SK-N-SH treated with all-trans-retinoic acid at 6 μM for 48 hours (cell line): ENCODE results near the gene ICA1.

Experiments
- ATAC-seq: fragments of 200-7000 bp; cut with Tn5 transposase; 3 replicates; pipeline ENCODE4 v1.9.1; 2020; ENCODE audit warnings: mild to moderate bottlenecking, moderate library complexity
- ARNTL ChIP-seq: fragments of 450-650 bp; formaldehyde crosslinking; IDR thresholded peaks from 2 replicates; pipeline ENCODE4 v1.5.0; 2020; ENCODE audit warnings: low read depth, mild to moderate bottlenecking, moderate library complexity, borderline replicate concordance
- BACH2 ChIP-seq: fragments of 250-450 bp; sonication (Bioruptor Pico); IDR thresholded peaks from 2 replicates; pipeline ENCODE4 v1.9.0; 2021; ENCODE audit warnings: mild to moderate bottlenecking, borderline replicate concordance
- CREB5 ChIP-seq: fragments of 250-450 bp; sonication (Bioruptor Pico); IDR thresholded peaks from 2 replicates; pipeline ENCODE4 v1.5.1; 2020; ENCODE audit warnings: low read depth, mild to moderate bottlenecking, moderate library complexity
- CSDC2 ChIP-seq: fragments of 250-450 bp; sonication (Bioruptor Pico); IDR thresholded peaks from 2 replicates; pipeline ENCODE4 v1.5.0; 2020; ENCODE audit warnings: mild to moderate bottlenecking, moderate library complexity
- ESRRG ChIP-seq: fragments of 250-450 bp; sonication (Bioruptor Pico); IDR thresholded peaks from 2 replicates; pipeline ENCODE4 v1.6.1; 2021; ENCODE audit warnings: mild to moderate bottlenecking
- GLIS3 ChIP-seq: fragments of 250-450 bp; sonication (Bioruptor Pico); IDR thresholded peaks from 2 replicates; pipeline ENCODE4 v1.5.0; 2020; ENCODE audit warnings: mild to moderate bottlenecking, moderate library complexity
- ISL1 ChIP-seq: fragments of 250-450 bp; sonication (Bioruptor Pico); IDR thresholded peaks from 2 replicates; pipeline ENCODE4 v2.1.2; 2022; ENCODE audit warnings: mild to moderate bottlenecking, moderate library complexity
- OSR1 ChIP-seq: fragments of 250-450 bp; sonication (Bioruptor Pico); IDR thresholded peaks from 2 replicates; pipeline ENCODE4 v1.8.0; 2022; ENCODE audit warnings: moderate library complexity, mild to moderate bottlenecking, inconsistent platforms
- PATZ1 ChIP-seq: fragments of 250-450 bp; sonication (Bioruptor Pico); IDR thresholded peaks from 2 replicates; pipeline ENCODE4 v1.8.0; 2020; ENCODE audit warnings: mild to moderate bottlenecking, moderate library complexity, borderline replicate concordance
- POU6F1 ChIP-seq: fragments of 250-450 bp; sonication (Bioruptor Pico); IDR thresholded peaks from 2 replicates; pipeline ENCODE4 v1.8.0; 2021; ENCODE audit warnings: low read depth, mild to moderate bottlenecking, moderate library complexity, borderline replicate concordance
- PPARA ChIP-seq: fragments of 250-450 bp; sonication (Bioruptor Pico); IDR thresholded peaks from 2 replicates; pipeline ENCODE4 v1.5.0; 2020; ENCODE audit warnings: mild to moderate bottlenecking, borderline replicate concordance
- RARB ChIP-seq: fragments of 250-450 bp; sonication (Bioruptor Pico); IDR thresholded peaks from 2 replicates; pipeline ENCODE4 v1.8.0; 2021; ENCODE audit warnings: mild to moderate bottlenecking, moderate library complexity
- SNAI2 ChIP-seq: fragments of 250-450 bp; sonication (Bioruptor Pico); IDR thresholded peaks from 2 replicates; pipeline ENCODE4 v1.5.0; 2020; ENCODE audit warnings: mild to moderate bottlenecking, moderate library complexity
- TCF4 ChIP-seq: fragments of 250-450 bp; sonication (Bioruptor Pico); IDR thresholded peaks from 2 replicates; pipeline ENCODE4 v1.8.0; 2021; ENCODE audit warnings: mild to moderate bottlenecking, moderate library complexity, borderline replicate concordance
- TSHZ2 ChIP-seq: fragments of 250-450 bp; sonication (Bioruptor Pico); IDR thresholded peaks from 2 replicates; pipeline ENCODE4 v1.5.0; 2020; ENCODE audit warnings: mild to moderate bottlenecking, moderate library complexity
- ZC3H10 ChIP-seq: fragments of 250-450 bp; sonication (Bioruptor Pico); IDR thresholded peaks from 2 replicates; pipeline ENCODE4 v1.5.1; 2021; ENCODE audit warnings: mild to moderate bottlenecking, moderate library complexity
- ZFP3 ChIP-seq: fragments of 250-450 bp; sonication (Bioruptor Pico); IDR thresholded peaks from 2 replicates; pipeline ENCODE4 v1.5.0; 2020; ENCODE audit warnings: mild to moderate bottlenecking, moderate library complexity
- ZNF8 ChIP-seq: fragments of 450-650 bp; formaldehyde crosslinking; IDR thresholded peaks from 2 replicates; pipeline ENCODE4 v1.5.0; 2020; ENCODE audit warnings: mild to moderate bottlenecking, moderate library complexity

ICA1 gene

GRCh38 chr7:8168336-8168735 is 93.6 kb downstream of the ICA1 start:
- no peak for ATAC-seq
- TF ChIP-seq ESRRG (CRISPR knock-in tag), result no peak
- no peak for TF ChIP-seq ZNF8 (CRISPR knock-in tag)
- no peak for TF ChIP-seq SNAI2
- TF ChIP-seq CREB5 (CRISPR knock-in tag), result no peak
- no peak for TF ChIP-seq PPARA (CRISPR knock-in tag)
- TF ChIP-seq ZFP3, result no peak
- no peak for TF ChIP-seq GLIS3 (CRISPR knock-in tag)
- no peak for TF ChIP-seq TCF4
- no peak for TF ChIP-seq RARB (CRISPR knock-in tag)
- no peak for TF ChIP-seq PATZ1 (CRISPR knock-in tag)
- TF ChIP-seq TSHZ2 (CRISPR knock-in tag), result no peak
- no peak for TF ChIP-seq ARNTL (CRISPR knock-in tag)

- no peak for TF ChIP-seq CSDC2 (CRISPR knock-in tag)
- TF ChIP-seq ZC3H10 (CRISPR knock-in tag), result no peak
- TF ChIP-seq POU6F1 (CRISPR knock-in tag), result no peak
- no peak for TF ChIP-seq BACH2
- no peak for TF ChIP-seq PATZ1 (CRISPR knock-in tag)
- TF ChIP-seq OSR1 (CRISPR knock-in tag), result no peak
- no peak for TF ChIP-seq TSHZ2 (CRISPR knock-in tag)
- no peak for TF ChIP-seq CREB5 (CRISPR knock-in tag)
- no peak for TF ChIP-seq ISL1
- TF ChIP-seq TCF4, result no peak
- ATAC-seq, result no peak
Measured at GRCh38 chr7:8165150-8165549, 96.8 kb downstream of the ICA1 start.
